HG03520 (cell line): ENCODE measurements around the gene TRMT2B.
"Not testable (repeated sequence)": the region's sequence is repeated elsewhere in the genome, so short reads cannot be mapped to it uniquely, and the experiment has no call there.

Experiments used
- ATAC-seq: cut with Tn5 transposase; IDR thresholded peaks from one replicate; pipeline ENCODE4 v1.9.1; 2021; ENCODE audit warnings: mild to moderate bottlenecking, moderate library complexity; ENCODE audit not compliant: unreplicated experiment

The TRMT2B gene, protein sequence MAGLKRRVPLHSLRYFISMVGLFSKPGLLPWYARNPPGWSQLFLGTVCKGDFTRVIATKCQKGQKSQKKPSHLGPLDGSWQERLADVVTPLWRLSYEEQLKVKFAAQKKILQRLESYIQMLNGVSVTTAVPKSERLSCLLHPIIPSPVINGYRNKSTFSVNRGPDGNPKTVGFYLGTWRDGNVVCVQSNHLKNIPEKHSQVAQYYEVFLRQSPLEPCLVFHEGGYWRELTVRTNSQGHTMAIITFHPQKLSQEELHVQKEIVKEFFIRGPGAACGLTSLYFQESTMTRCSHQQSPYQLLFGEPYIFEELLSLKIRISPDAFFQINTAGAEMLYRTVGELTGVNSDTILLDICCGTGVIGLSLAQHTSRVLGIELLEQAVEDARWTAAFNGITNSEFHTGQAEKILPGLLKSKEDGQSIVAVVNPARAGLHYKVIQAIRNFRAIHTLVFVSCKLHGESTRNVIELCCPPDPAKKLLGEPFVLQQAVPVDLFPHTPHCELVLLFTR

DNA sequence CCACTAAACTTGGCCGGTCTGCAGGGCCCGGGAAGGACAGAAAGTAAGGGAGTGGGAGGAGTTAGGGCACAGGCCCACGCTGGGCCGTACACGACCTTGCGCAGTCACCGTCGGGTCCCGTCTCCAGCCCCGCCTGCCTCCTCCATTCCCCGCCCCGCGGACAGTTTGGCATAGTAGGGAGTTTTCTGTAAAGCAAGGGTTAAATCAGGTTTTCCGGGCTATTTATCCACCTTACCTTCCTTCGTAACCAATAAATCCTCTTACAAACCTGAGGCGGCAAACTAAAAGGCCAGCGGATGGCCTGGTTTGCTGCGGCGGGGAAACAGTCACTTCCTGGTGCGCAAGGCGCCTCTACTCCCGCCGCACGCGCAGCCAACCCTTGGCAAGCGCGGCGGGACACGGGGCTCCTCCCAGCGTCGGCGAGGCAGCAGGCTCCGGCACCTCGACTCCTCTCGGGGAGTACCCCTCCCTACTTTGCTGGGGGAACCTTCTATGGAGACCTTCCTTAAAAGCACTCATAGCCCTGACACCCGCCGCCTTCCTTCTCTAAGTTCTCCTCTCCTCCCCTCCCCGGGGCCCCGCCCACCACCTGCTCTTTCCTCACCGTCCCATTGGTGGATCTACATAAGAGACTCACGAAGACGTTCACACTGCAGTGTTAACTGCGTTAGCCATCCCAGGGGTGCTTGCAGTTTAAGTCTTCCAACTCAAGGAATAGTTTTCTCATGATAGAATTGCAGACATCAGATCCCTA is at the start of gene TRMT2B:
TRMT2B (minus strand) TSS at position 563 of the 754 bp plus-strand sequence. CDS start 9,822 bp downstream, outside the sequence.
- ATAC-seq: peak; percentile 91

GRCh38 chrX:101097546-101098453 is 45.9 kb upstream of the TRMT2B start, which contains the start of gene CENPI:
CENPI (plus strand) TSS chrX:101098204; CDS start chrX:101101071, 2,867 bp downstream.
- ATAC-seq: peak; percentile 99

DNA sequence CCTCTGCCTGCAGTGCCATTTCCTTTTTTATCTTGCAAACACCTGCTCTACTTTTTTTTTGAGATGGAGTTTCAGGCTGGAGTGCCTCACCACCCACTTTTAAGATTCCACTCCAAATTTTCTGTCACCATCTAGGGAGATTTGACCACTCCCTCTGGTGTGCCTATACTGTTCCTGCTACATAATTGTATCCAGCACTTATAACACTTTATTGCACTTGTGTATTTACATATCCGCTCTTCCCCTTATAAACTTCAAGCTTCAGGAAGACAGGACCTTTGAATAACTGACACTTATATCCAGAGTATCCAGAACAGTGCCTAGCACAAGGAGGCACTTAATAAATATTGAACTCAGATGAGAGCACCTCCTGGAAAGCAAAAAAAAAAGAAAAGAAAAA is 39.9 kb upstream of the TRMT2B start:
- ATAC-seq: no peak

DNA sequence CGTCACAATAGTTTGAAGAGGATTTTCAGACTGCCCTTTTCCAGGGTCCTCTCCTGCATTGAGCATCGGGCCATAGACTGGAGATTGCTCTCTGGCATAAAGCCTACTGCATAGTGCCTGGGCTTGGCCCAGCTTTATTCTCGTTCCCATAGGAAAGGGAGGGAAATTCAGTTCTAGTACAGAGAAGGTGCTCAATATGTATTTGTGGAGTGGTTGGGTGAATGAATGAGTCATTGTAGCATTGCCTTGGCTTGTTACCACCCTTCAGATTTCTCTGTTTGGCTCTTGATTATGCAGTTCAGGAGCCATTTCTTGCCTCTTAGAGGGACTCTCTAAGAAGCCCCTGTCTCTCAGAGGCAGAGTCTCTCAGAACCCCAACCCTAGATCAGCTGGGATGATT is 29.3 kb upstream of the TRMT2B start:
- no peak for ATAC-seq

DNA sequence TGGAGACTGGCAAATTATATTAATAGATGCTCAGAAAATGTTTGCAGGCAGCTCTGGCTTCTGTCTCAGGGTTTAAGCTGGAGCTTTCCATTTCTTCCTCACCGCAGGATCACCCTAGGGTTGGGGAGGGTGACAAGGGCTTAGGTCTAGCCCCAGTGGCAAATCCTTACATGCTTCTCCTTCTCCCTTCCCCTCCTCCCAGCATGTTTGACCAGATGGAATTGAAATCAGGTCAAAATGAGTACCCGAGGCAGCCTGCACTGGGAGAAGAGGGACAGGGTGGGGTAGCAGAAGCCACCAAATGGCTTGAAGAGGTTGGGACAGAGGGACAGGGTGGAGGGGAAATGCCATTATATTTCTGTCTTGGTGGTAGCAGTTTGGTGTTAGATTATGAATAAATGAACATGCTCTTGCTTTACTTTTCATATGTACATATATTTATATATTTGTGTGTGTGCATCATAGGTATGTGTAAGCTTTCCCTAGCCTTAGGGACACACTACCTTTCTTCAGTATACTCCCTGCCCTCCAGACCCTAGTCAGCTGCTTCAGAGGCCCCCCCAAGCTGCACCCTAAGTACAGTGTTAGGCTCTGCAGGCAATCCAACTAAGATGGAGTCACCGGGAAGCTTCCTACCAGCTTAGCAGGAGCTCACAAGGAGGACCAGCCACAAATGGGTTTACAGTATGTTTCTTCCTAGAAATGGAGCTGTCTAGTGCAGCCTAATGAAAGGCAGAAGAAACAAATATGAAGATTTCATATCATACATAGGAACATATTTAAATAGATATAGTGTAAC is 28.6 kb upstream of the TRMT2B start:
- no peak for ATAC-seq

DNA sequence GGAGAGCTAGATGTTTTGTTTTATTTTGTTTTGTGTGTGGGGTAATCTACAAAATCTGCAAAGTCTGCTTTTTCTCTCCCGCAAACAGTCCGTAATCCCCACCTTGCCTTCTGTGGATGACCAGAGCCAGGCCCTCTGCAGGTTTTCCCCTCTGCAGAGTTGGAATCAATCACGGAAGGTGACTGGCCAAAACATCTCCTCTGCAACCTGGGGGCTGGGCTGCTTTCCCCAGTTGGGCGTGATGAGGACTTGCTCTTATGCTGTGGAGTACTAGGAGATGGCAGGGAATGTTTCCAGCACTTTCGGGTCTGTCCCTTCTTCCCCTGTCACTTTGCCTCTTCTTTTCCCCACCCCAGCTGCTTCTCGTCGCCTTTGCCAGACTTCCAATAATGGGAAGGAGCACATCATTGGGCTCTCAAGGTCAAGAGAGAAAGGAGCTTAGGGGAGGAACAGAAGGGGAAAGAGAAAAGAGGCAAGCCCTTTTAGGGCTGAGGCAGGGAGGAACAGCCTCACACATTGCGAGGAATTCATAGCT is 27.9 kb upstream of the TRMT2B start:
- no peak for ATAC-seq

DNA sequence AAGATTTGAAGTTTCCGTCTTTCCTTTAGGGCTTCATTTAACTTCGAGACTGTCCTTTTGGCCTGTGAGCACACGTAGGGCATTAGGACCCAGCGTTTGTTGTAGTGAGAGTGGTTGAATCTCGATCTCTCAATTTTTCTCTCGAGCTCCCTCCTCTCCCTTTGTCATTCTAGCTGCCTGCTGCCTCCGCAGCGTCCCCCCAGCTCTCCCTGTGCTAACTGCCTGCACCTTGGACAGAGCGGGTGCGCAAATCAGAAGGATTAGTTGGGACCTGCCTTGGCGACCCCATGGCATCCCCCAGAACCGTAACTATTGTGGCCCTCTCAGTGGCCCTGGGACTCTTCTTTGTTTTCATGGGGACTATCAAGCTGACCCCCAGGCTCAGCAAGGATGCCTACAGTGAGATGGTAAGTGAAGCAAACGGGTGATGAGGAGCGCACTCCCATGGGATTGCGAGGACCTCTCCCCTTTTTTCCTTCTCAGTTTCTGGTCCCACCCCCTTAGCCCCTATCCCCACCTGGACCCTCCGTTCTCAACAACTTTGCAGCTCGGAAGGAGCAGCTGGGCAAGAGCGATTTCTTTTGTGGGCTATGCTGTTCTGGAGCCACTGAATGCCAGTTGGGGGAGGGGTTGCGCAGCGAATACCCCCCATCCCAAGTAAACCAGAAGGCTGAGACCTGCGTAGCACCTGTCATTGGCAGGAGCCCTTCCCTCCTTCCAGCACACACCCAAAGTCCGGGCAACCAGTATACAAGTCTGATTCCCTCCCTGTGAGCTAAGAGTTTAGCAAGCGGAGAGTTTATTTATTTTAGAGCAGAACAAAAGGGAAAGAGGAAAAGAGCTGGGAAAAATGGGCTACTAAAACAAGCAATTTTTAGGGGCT is 27.0 kb upstream of the TRMT2B start, which contains the start of gene TMEM35A:
TMEM35A (plus strand) TSS at position 164 of the 883 bp plus-strand sequence; CDS start at position 288, 124 bp downstream.
- ATAC-seq: no peak

DNA sequence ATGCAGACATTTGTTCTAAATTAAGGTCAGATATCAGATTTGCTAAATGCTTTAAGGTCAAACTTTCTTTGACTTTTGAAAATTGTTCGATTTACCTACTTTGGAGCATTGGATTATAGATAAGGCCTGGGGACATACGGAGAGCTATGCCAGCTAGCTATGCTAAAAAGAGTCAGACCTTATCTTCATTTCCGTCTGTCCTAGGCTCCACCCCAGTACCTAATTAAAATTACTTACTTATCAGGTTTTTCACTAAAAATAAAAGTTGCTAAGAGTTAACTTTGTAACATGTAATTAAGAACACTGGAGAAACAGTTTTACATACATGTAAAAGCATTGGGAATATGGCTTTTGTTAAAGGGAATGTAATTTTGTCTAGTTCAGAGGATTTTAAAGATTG is 19.7 kb upstream of the TRMT2B start:
- ATAC-seq: no peak

DNA sequence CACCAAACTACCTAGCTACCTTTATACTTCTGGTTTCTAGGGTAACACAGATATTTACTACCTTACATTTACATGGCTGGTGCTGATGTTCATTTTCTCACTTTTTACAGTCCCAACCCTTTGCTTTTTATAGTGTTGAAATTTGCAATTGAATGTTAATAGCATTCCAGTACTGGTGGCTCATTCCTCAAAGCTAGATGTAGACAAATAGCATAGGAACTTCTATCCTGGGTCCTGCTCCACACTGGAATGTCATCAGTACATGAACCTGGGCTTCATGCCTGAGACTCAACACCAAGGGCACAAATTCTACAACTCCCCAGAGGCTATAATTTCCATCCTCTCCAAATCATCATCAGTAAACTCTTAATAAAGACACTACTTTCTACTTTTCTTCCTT is 10.3 kb upstream of the TRMT2B start:
- ATAC-seq: no peak

- peak; percentile 81 for ATAC-seq
These were observed 5.3 kb upstream of the TRMT2B start for GRCh38 chrX:101057093-101057714.

- ATAC-seq: not testable (repeated sequence)
These were observed 4.6 kb upstream of the TRMT2B start for GRCh38 chrX:101056551-101056950.

GRCh38 chrX:101051153-101051548 is 760 bp downstream of the TRMT2B start:
- peak; percentile 2 for ATAC-seq

GRCh38 chrX:101040197-101040596 is 11.7 kb downstream of the TRMT2B start:
- no peak for ATAC-seq

DNA sequence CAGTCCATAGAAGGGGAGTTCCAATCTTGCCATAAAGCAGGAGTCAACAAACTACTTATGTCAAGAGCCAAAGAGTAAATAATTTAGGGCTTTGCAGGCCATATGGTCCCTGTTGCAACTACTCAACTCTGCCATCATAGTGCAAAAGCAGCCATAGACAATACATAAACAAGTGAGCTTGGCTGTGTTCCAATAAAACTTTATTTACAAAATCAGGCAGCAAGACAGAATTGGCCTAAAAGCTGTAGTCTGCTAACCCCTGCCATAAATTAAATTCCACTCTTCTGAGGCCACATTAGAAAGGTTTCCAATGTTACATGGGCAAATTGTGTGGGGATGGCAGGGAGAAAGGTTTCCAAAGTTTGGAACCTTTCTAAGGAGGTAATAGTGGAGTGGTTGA is 14.7 kb downstream of the TRMT2B start:
- no peak for ATAC-seq

- no peak for ATAC-seq
These were observed 22.2 kb downstream of the TRMT2B start for GRCh38 chrX:101029665-101030064.

DNA sequence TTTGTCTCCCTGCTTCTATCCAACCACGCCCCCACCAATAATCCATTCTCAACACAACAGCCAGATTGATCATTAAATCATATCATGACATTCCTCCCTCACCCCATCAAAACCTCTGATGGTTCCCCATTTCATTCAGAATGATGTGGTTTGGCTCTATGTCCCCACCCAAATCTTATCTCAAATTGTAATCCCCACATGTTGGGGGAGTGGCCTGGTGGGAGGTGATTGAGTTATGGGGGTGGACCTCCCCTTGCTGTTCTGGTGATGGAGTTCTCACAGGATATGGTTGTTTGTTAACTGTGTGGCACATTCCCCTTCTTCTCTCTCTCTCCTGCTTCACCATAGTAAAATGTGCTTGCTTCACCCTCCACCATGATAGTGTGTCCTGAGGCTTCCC is 23.3 kb downstream of the TRMT2B start:
- ATAC-seq: no peak

DNA sequence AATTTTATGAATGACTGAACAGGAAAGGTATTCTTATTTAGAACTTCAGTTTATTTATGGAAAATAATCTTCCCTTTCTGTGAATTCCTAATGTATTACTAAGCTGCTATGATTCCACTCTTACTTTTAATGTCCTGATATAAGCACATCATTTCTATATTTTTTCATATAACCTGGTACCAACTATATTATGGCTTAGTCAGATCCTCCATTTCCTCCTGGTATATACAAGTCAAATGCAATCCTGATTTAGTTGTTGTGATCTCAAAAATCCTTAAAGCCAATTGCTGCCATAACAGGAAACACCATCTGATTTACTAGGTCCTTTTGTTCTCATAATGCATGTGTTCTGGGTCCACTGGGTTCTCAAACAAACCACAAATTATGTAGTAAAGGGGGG is 26.8 kb downstream of the TRMT2B start:
- ATAC-seq: no peak

- no peak for ATAC-seq
These were observed 29.9 kb downstream of the TRMT2B start for GRCh38 chrX:101022020-101022419.
